Stimulated activated naive CD4-positive, alpha-beta T cell treated with Interleukin-2 at 50 U/mL for 16 hours (primary cell): ENCODE results near the gene CHTF8.
A peak's percentile ranks its signal among the peaks of the same experiment; 100 is the strongest.

ENCODE experiments used
- DNase-seq: peaks from one replicate; lab custom pipeline; 2025; lab: John Stamatoyannopoulos, UW

CHTF8 gene

GRCh38 chr16:69112285-69113129 is 19.9 kb downstream of the CHTF8 start:
- DNase-seq, result peak; percentile 27

- DNase-seq, result no peak
These were observed 20.5 kb downstream of the CHTF8 start for GRCh38 chr16:69111876-69112230.

- no peak for DNase-seq
These were observed 21.0 kb downstream of the CHTF8 start for GRCh38 chr16:69111216-69111875.

GRCh38 chr16:69110406-69110805 is 22.0 kb downstream of the CHTF8 start:
- no peak for DNase-seq

GRCh38 chr16:69109486-69110270 is 22.7 kb downstream of the CHTF8 start:
- DNase-seq, result no peak

GRCh38 chr16:69108905-69109252 is 23.5 kb downstream of the CHTF8 start:
- DNase-seq, result no peak

GRCh38 chr16:69108064-69108904 is 24.1 kb downstream of the CHTF8 start:
- no peak for DNase-seq

- DNase-seq, result no peak
These were observed 24.9 kb downstream of the CHTF8 start for GRCh38 chr16:69107316-69107962.

GRCh38 chr16:69106491-69107315 is 25.7 kb downstream of the CHTF8 start:
- no peak for DNase-seq

GRCh38 chr16:69105501-69106361 is 26.7 kb downstream of the CHTF8 start, which contains the start of gene HAS3:
Gene HAS3, plus strand, starts transcription at chr16:69105653. Its CDS starts 3,743 bp downstream, at chr16:69109396.
- no peak for DNase-seq

- no peak for DNase-seq
These were observed 32.2 kb downstream of the CHTF8 start for GRCh38 chr16:69100071-69100691.

- DNase-seq, result no peak
These were observed 37.2 kb downstream of the CHTF8 start for GRCh38 chr16:69095193-69095592.

- no peak for DNase-seq
These were observed 37.9 kb downstream of the CHTF8 start for GRCh38 chr16:69094501-69094900.

- DNase-seq, result no peak
These were observed 38.4 kb downstream of the CHTF8 start for GRCh38 chr16:69093974-69094373.

- no peak for DNase-seq
These were observed 43.1 kb downstream of the CHTF8 start for GRCh38 chr16:69089091-69089910.

- DNase-seq, result no peak
These were observed 43.7 kb downstream of the CHTF8 start for GRCh38 chr16:69088684-69089083.

- no peak for DNase-seq
These were observed 45.2 kb downstream of the CHTF8 start for GRCh38 chr16:69087161-69087581.
